ENCODE results near the gene KANSL1. TPM values are rescaled to one million over a fixed set of nuclear protein-coding genes. Genes with fewer than 3 reads are reported as not detected.

KANSL1 gene
- total RNA-seq, 1 donor from 2014 or later: 136 TPM

GRCh38 chr17:46038414-46038813, 154.8 kb downstream of the KANSL1 start:
- Histone ChIP-seq H3K4me2 (no peak overlapping the region), H3K9me3 (ENCODE audit: low read depth) (no peaks in the 10 kb centered on the region), H3K79me2 (ENCODE audit: low read depth) (peaks cover 29% of the 10 kb centered on the region), H3K36me3 (peaks cover 31% of the 10 kb centered on the region), H3K27ac (no peak overlapping the region), H4K20me1 (ENCODE audit: low read depth) (peaks cover 32% of the 10 kb centered on the region), H3F3A (ENCODE audit: low read depth) (no peaks in the 10 kb centered on the region), H3K27me3 (no peaks in the 10 kb centered on the region), H3K4me1 (peaks cover 6% of the 10 kb centered on the region), H3K9ac (no peak overlapping the region), H2AFZ (replicated peaks) (no peak overlapping the region), H3K4me3 (no peak overlapping the region)
- Mint-ChIP-seq H3K36me3 (peaks cover 43% of the 10 kb centered on the region), H3K9me3 (no peaks in the 10 kb centered on the region), H3K27me3 (ENCODE audit: insufficient read depth, low read depth) (peaks cover 2% of the 10 kb centered on the region), H3K4me3 (no peak overlapping the region), H3K27ac (no peak overlapping the region), H3K4me1 (no peaks in the 10 kb centered on the region)
- DNase-seq (ENCODE audit: low spot score): no peak
- TF ChIP-seq EZH2 (IDR thresholded peaks at IDR 0.05) (no peak), CTCF (IDR thresholded peaks at IDR 0.05) (no peak), EZH2phosphoT487 (IDR thresholded peaks at IDR 0.05) (no peak)

GRCh38 chr17:46037722-46038255, 155.4 kb downstream of the KANSL1 start:
- Mint-ChIP-seq H3K36me3 (peaks cover 46% of the 10 kb centered on the region), H3K27ac (no peak overlapping the region), H3K9me3 (no peaks in the 10 kb centered on the region), H3K4me3 (no peak overlapping the region), H3K4me1 (no peaks in the 10 kb centered on the region), H3K27me3 (ENCODE audit: insufficient read depth, low read depth) (peaks cover 2% of the 10 kb centered on the region)
- no peak overlapping the region for H3K4me3 ChIP-seq
- H3K4me2 ChIP-seq: no peak overlapping the region
- no peak overlapping the region for H3K9ac ChIP-seq
- H3K27ac ChIP-seq: no peak overlapping the region
- peaks cover 22% of the 10 kb centered on the region for H3K79me2 ChIP-seq (ENCODE audit: low read depth)
- H3F3A ChIP-seq (ENCODE audit: low read depth): no peaks in the 10 kb centered on the region
- H3K27me3 ChIP-seq: no peaks in the 10 kb centered on the region
- peaks cover 31% of the 10 kb centered on the region for H3K36me3 ChIP-seq
- peaks cover under 1% of the 10 kb centered on the region for H3K4me1 ChIP-seq
- TF ChIP-seq EZH2phosphoT487 (IDR thresholded peaks at IDR 0.05) (no peak), EZH2 (IDR thresholded peaks at IDR 0.05) (no peak), CTCF (IDR thresholded peaks at IDR 0.05) (no peak)
- H2AFZ ChIP-seq (replicated peaks): no peak overlapping the region
- H3K9me3 ChIP-seq (ENCODE audit: low read depth): no peaks in the 10 kb centered on the region
- no peak for DNase-seq (ENCODE audit: low spot score)
- H4K20me1 ChIP-seq (ENCODE audit: low read depth): peaks cover 29% of the 10 kb centered on the region

- Histone ChIP-seq H3K4me2 (no peak overlapping the region), H3K4me3 (no peak overlapping the region), H3K36me3 (peaks cover 25% of the 10 kb centered on the region), H2AFZ (replicated peaks) (no peak overlapping the region), H3K27ac (no peak overlapping the region), H3K79me2 (ENCODE audit: low read depth) (peaks cover 14% of the 10 kb centered on the region), H3F3A (ENCODE audit: low read depth) (no peaks in the 10 kb centered on the region), H3K27me3 (no peaks in the 10 kb centered on the region), H3K4me1 (no peaks in the 10 kb centered on the region), H3K9me3 (ENCODE audit: low read depth) (no peaks in the 10 kb centered on the region), H4K20me1 (ENCODE audit: low read depth) (peaks cover 28% of the 10 kb centered on the region), H3K9ac (no peak overlapping the region)
- Mint-ChIP-seq H3K4me3 (no peak overlapping the region), H3K27me3 (ENCODE audit: insufficient read depth, low read depth) (peaks cover 2% of the 10 kb centered on the region), H3K27ac (no peak overlapping the region), H3K4me1 (no peaks in the 10 kb centered on the region), H3K36me3 (peaks cover 52% of the 10 kb centered on the region), H3K9me3 (no peaks in the 10 kb centered on the region)
- no peak for DNase-seq (ENCODE audit: low spot score)
- TF ChIP-seq EZH2 (IDR thresholded peaks at IDR 0.05) (no peak), EZH2phosphoT487 (IDR thresholded peaks at IDR 0.05) (no peak), CTCF (IDR thresholded peaks at IDR 0.05) (no peak)
Measured at GRCh38 chr17:46036491-46036890, 156.7 kb downstream of the KANSL1 start.
